Tibial artery (tissue), 4 donors: ENCODE results near the gene TMCO2.
"Not testable (repeated sequence)": the region's sequence is repeated elsewhere in the genome, so short reads cannot be mapped to it uniquely, and the experiment has no call there.

Source experiments
- DNase-seq, 2 donors: peaks; one replicate each; pipeline ENCODE4 v3.0.0-alpha.2; 2019
- H3K27ac ChIP-seq, 2 donors: fragments of 200-600 bp; sonication (generic) in 1 of 2; 1 replicate in 1 of 2; 2 replicates in 1 of 2; pipeline ENCODE4 v1.5.1; 2018 to 2019; ENCODE audit warnings: mild to moderate bottlenecking in 1 of 2
- H3K27me3 ChIP-seq, 2 donors: fragments of 200-600 bp; sonication (generic) in 1 of 2; one replicate each; pipeline versions ENCODE4 v1.5.1 to v1.6.0; 2016 to 2019
- H3K36me3 ChIP-seq, 3 donors: fragments of 200-600 bp; sonication (generic) in 2 of 3; one replicate each; pipeline ENCODE4 v1.5.1; 2016 to 2019; ENCODE audit warnings: mild to moderate bottlenecking in 2 of 3
- H3K4me1 ChIP-seq, 4 donors: fragments of 200-600 bp; sonication (generic) in 2 of 4; 1 replicate in 3 of 4; 2 replicates in 1 of 4; pipeline ENCODE4 v1.5.1; 2016 to 2019
- H3K4me3 ChIP-seq, 2 donors: fragments of 200-600 bp; sonication (generic) in 1 of 2; 1 replicate in 1 of 2; 2 replicates in 1 of 2; pipeline ENCODE4 v1.5.1; 2018 to 2019; ENCODE audit warnings: mild to moderate bottlenecking in 2 of 2
- H3K9me3 ChIP-seq, 3 donors: fragments of 200-600 bp; sonication (generic) in 1 of 3; one replicate each; pipeline ENCODE4 v1.5.1; 2016 to 2019
- CTCF ChIP-seq, 2 experiments: fragments of 200-600 bp in 1 of 2; fragments of 450-650 bp in 1 of 2; IDR thresholded peaks; one replicate each; pipeline ENCODE4 v1.5.1; 2017 to 2019; ENCODE audit warnings: antibody characterized with exemption in 2 of 2, mild to moderate bottlenecking in 1 of 2, moderate library complexity in 1 of 2
- intact Hi-C: fragments of 100-400 bp; cut with DNase I; formaldehyde crosslinking; loops from one replicate; pipeline ENCODE4 v1.15.0; 2023; ENCODE audit warnings: low total_unique reads

TMCO2 gene

GRCh38 chr1:40247655-40248054 lies at the start of gene TMCO2:
Gene TMCO2 (plus strand): TSS chr1:40247937. CDS start chr1:40247994, 57 bp downstream.
- H3K27ac ChIP-seq: no peak within 1 kb of the TSS
- H3K36me3 ChIP-seq: no peaks in the 10 kb centered on the region
- H3K4me1 ChIP-seq: peaks cover 0 to 4% (median 0%) of the 10 kb centered on the region in 4 donors
- no peak for TF ChIP-seq CTCF (IDR thresholded peaks at IDR 0.05)
- H3K4me3 ChIP-seq: no peak within 1 kb of the TSS
- intact Hi-C loops: no loop called here
- DNase-seq: no peak
- H3K9me3 ChIP-seq: no peaks in the 10 kb centered on the region
- H3K27me3 ChIP-seq: no peaks in the 10 kb centered on the region

- peaks cover 0 to 2% (median 0%) of the 10 kb centered on the region in 4 donors for H3K4me1 ChIP-seq
- DNase-seq: no peak
- no peaks in the 10 kb centered on the region for H3K27me3 ChIP-seq
- H3K4me3 ChIP-seq: no peak overlapping the region
- H3K36me3 ChIP-seq: peaks cover 13 to 50% (median 26%) of the 10 kb centered on the region in 3 donors
- TF ChIP-seq CTCF (IDR thresholded peaks at IDR 0.05): no peak
- H3K9me3 ChIP-seq: no peaks in the 10 kb centered on the region
- intact Hi-C loops: no loop called here
- H3K27ac ChIP-seq: no peak overlapping the region
Measured at GRCh38 chr1:40199126-40199525, 48.6 kb upstream of the TMCO2 start.

GRCh38 chr1:40204856-40205255 lies 42.9 kb upstream of the TMCO2 start:
- no peaks in the 10 kb centered on the region for H3K9me3 ChIP-seq
- peaks cover 0 to 56% (median 11%) of the 10 kb centered on the region in 3 donors for H3K36me3 ChIP-seq
- no peak overlapping the region for H3K4me3 ChIP-seq
- H3K27ac ChIP-seq: no peak overlapping the region
- intact Hi-C loops: no loop called here
- peaks cover 0 to 4% (median 2%) of the 10 kb centered on the region in 4 donors for H3K4me1 ChIP-seq
- no peak for DNase-seq
- no peaks in the 10 kb centered on the region for H3K27me3 ChIP-seq
- no peak for TF ChIP-seq CTCF (IDR thresholded peaks at IDR 0.05)

GRCh38 chr1:40210511-40211204 lies 37.1 kb upstream of the TMCO2 start:
- TF ChIP-seq CTCF (IDR thresholded peaks at IDR 0.05): no peak
- peaks cover 4 to 53% (median 22%) of the 10 kb centered on the region in 3 donors for H3K36me3 ChIP-seq
- no peak overlapping the region for H3K27ac ChIP-seq

GRCh38 chr1:40218333-40218732 lies 29.4 kb upstream of the TMCO2 start:
- DNase-seq: no peak
- no peak for TF ChIP-seq CTCF (IDR thresholded peaks at IDR 0.05)
- Histone ChIP-seq H3K4me1 (no peaks in the 10 kb centered on the region), H3K4me3 (no peak overlapping the region), H3K36me3 (peaks cover 3 to 13% (median 11%) of the 10 kb centered on the region in 3 donors), H3K27me3 (no peaks in the 10 kb centered on the region), H3K27ac (no peak overlapping the region), H3K9me3 (no peaks in the 10 kb centered on the region)
- intact Hi-C loops: no loop called here

More at GRCh38 chr1:40210511-40211204, 37.1 kb upstream of the TMCO2 start:
- no peaks in the 10 kb centered on the region for H3K27me3 ChIP-seq
- no peak overlapping the region for H3K4me3 ChIP-seq
- H3K4me1 ChIP-seq: peaks cover 0 to 14% (median 2%) of the 10 kb centered on the region in 4 donors
- no peak for DNase-seq
- intact Hi-C loops: no loop called here
- no peaks in the 10 kb centered on the region for H3K9me3 ChIP-seq

GRCh38 chr1:40221471-40221905 lies 26.2 kb upstream of the TMCO2 start:
- H3K9me3 ChIP-seq, H3K4me1 ChIP-seq, H3K27me3 ChIP-seq, H3K27ac ChIP-seq, DNase-seq, H3K4me3 ChIP-seq, intact Hi-C loops: not testable (repeated sequence)
- H3K36me3 ChIP-seq: peaks cover 3 to 19% (median 13%) of the 10 kb centered on the region in 3 donors
